AG09309 (cell line): Measurements from ENCODE around the gene EMILIN2.
"Not testable (repeated sequence)": the region's sequence is repeated elsewhere in the genome, so short reads cannot be mapped to it uniquely, and the experiment has no call there.

Experiments used
- DNase-seq: peaks from one replicate; pipeline ENCODE4 v3.0.0-alpha.2; 2010; ENCODE audit warnings: low read depth
- H3K4me3 ChIP-seq: 2 replicates; pipeline ENCODE4 v1.5.1; 2011; ENCODE audit warnings: mild to moderate bottlenecking, low read depth, low read length, moderate library complexity; ENCODE audit not compliant: control insufficient read depth
- CTCF ChIP-seq: IDR thresholded peaks from 2 replicates; pipeline ENCODE4 v1.5.1; 2011; ENCODE audit warnings: mild to moderate bottlenecking, low read depth, low read length, inconsistent platforms; ENCODE audit not compliant: insufficient read depth, control insufficient read depth; ENCODE audit errors: missing control alignments

The EMILIN2 gene

GRCh38 chr18:2843146-2843545, 3.7 kb upstream of the EMILIN2 start:
- no peak overlapping the region for H3K4me3 ChIP-seq
- no peak for DNase-seq
- no peak for TF ChIP-seq CTCF

GRCh38 chr18:2845172-2845571, 1.6 kb upstream of the EMILIN2 start:
- DNase-seq: no peak
- TF ChIP-seq CTCF: no peak
- no peak overlapping the region for H3K4me3 ChIP-seq

- H3K4me3 ChIP-seq: peak overlapping the region; percentile 44
- TF ChIP-seq CTCF: no peak
- no peak for DNase-seq
These were observed 776 bp downstream of the EMILIN2 start for GRCh38 chr18:2847317-2848246.

- H3K4me3 ChIP-seq: peak overlapping the region; percentile 44
- DNase-seq: no peak
- no peak for TF ChIP-seq CTCF
These were observed 1.7 kb downstream of the EMILIN2 start for GRCh38 chr18:2848247-2849246.

- no peak for TF ChIP-seq CTCF
These were observed 4.0 kb downstream of the EMILIN2 start for GRCh38 chr18:2850816-2851215.

GRCh38 chr18:2851771-2852170, 5.0 kb downstream of the EMILIN2 start:
- H3K4me3 ChIP-seq: no peak overlapping the region
- no peak for TF ChIP-seq CTCF
- no peak for DNase-seq

More at GRCh38 chr18:2850816-2851215, 4.0 kb downstream of the EMILIN2 start:
- no peak overlapping the region for H3K4me3 ChIP-seq
- no peak for DNase-seq

GRCh38 chr18:2852460-2852859, 5.7 kb downstream of the EMILIN2 start:
- not testable (repeated sequence) for DNase-seq, H3K4me3 ChIP-seq
